HCT116 (cell line): ENCODE results near the gene RAPGEFL1. TPM values are rescaled to one million over a fixed set of nuclear protein-coding genes. Genes with fewer than 3 reads are reported as not detected.
A peak's percentile ranks its signal among the peaks of the same experiment; 100 is the strongest.

ENCODE experiments used
- ATAC-seq: fragments of 200-7000 bp; cut with Tn5 transposase; 2 replicates; pipeline ENCODE4 v1.9.1; 2020; ENCODE audit warnings: mild to moderate bottlenecking, moderate library complexity
- BruUV-seq: library from RNA; stranded (reverse); fragments of 400-500 nt; replicated peaks from 2 replicates; lab custom pipeline; 2021; lab: Mats Ljungman, UMichigan
- CTCF ChIA-PET: fragments of 300-600 bp; sonication (Branson Sonifier 250); formaldehyde crosslinking; loops from one replicate; lab custom pipeline; 2021; ENCODE audit warnings: antibody characterized with exemption; lab: Charles Lee
- POLR2A ChIA-PET: fragments of 300-600, 350-600 bp; sonication (Branson Sonifier 250); formaldehyde crosslinking; loops from one replicate; lab custom pipeline; 2021; ENCODE audit warnings: antibody characterized with exemption; lab: Charles Lee
- RAD21 ChIA-PET, 2 experiments: fragments of 300-600 bp; sonication (Branson Sonifier 250); formaldehyde crosslinking; loops; one replicate each; lab custom pipeline; 2023; ENCODE audit warnings: low total read pairs in 2 of 2; ENCODE audit not compliant: uncharacterized antibody in 2 of 2, unreplicated experiment in 2 of 2, low non-redundant PET in 1 of 2; lab: Charles Lee
- DNase-seq: peaks from one replicate; pipeline ENCODE4 v3.0.0-alpha.2; 2010; ENCODE audit warnings: low read depth, low spot score
- H2AFZ ChIP-seq: fragments of 200-600 bp; shearing (Covaris generic), sonication (generic); 2 replicates; pipeline ENCODE4 v1.6.1; 2017; ENCODE audit warnings: low read depth, mixed run types, mixed read lengths, antibody characterized with exemption, low read length; ENCODE audit not compliant: poor library complexity, severe bottlenecking
- H3K27ac ChIP-seq: 2 replicates; pipeline ENCODE4 v1.5.1; 2012; ENCODE audit warnings: low read depth, low read length
- H3K27me3 ChIP-seq: fragments of 200-600 bp; sonication (generic); 2 replicates; pipeline ENCODE4 v1.6.1; 2016; ENCODE audit warnings: mixed run types, low read length, mixed read lengths; ENCODE audit not compliant: insufficient read depth
- H3K36me3 ChIP-seq, 2 experiments: fragments of 200-500 bp in 1 of 2; fragments of 200-600 bp in 1 of 2; sonication (Bioruptor generic) in 1 of 2; sonication (generic) in 1 of 2; 2 replicates each; pipeline versions ENCODE4 v1.5.1 to v1.6.1; 2014 to 2016; ENCODE audit warnings: low read length in 2 of 2, inconsistent platforms in 1 of 2, mixed read lengths in 1 of 2, mixed run types in 1 of 2; ENCODE audit not compliant: insufficient read depth in 2 of 2, control insufficient read depth in 1 of 2
- H3K4me1 ChIP-seq, 2 experiments: fragments of 200-600 bp in 1 of 2; sonication (generic) in 1 of 2; 2 replicates each; pipeline versions ENCODE4 v1.5.1 to v1.6.1; 2012 to 2017; ENCODE audit warnings: low read length in 2 of 2, inconsistent platforms in 1 of 2, mild to moderate bottlenecking in 1 of 2, mixed read lengths in 1 of 2, mixed run types in 1 of 2, moderate library complexity in 1 of 2; ENCODE audit not compliant: insufficient read depth in 2 of 2, control insufficient read depth in 1 of 2
- H3K4me2 ChIP-seq: fragments of 200-600 bp; sonication (generic); 2 replicates; pipeline ENCODE4 v1.6.1; 2017; ENCODE audit warnings: mixed run types, low read length, mixed read lengths
- H3K4me3 ChIP-seq, 2 experiments: fragments of 200-600 bp in 1 of 2; sonication (generic) in 1 of 2; replicated peaks in 1 of 2; 2 replicates each; pipeline ENCODE4 v1.5.1; 2011 to 2016; ENCODE audit warnings: low read length in 2 of 2, control low read depth in 1 of 2, low read depth in 1 of 2, mild to moderate bottlenecking in 1 of 2, mixed read lengths in 1 of 2, mixed run types in 1 of 2
- H3K79me2 ChIP-seq: fragments of 200-600 bp; sonication (generic); 2 replicates; pipeline ENCODE4 v1.6.1; 2017; ENCODE audit warnings: mild to moderate bottlenecking, mixed run types, low read length, moderate library complexity, mixed read lengths; ENCODE audit not compliant: insufficient read depth
- H3K9ac ChIP-seq: fragments of 200-600 bp; sonication (generic); 2 replicates; pipeline ENCODE4 v1.6.1; 2016; ENCODE audit warnings: low read length, mixed read lengths
- H3K9me2 ChIP-seq: fragments of 200-600 bp; sonication (generic), shearing (Covaris generic); 2 replicates; pipeline ENCODE4 v1.6.1; 2017; ENCODE audit warnings: mixed run types, mild to moderate bottlenecking, moderate library complexity; ENCODE audit not compliant: insufficient read depth
- H3K9me3 ChIP-seq, 2 experiments: fragments of 200-500 bp in 1 of 2; fragments of 200-600 bp in 1 of 2; sonication (Bioruptor generic) in 1 of 2; sonication (generic) in 1 of 2; 2 replicates each; pipeline ENCODE4 v1.6.1; 2014 to 2017; ENCODE audit warnings: low read length in 2 of 2, mixed read lengths in 2 of 2, inconsistent platforms in 1 of 2, low read depth in 1 of 2, mild to moderate bottlenecking in 1 of 2, mixed run types in 1 of 2, moderate library complexity in 1 of 2; ENCODE audit not compliant: control insufficient read depth in 1 of 2, insufficient read depth in 1 of 2
- H4K20me1 ChIP-seq: fragments of 200-600 bp; sonication (generic), shearing (Covaris generic); 2 replicates; pipeline ENCODE4 v1.6.1; 2017; ENCODE audit warnings: mixed run types, mild to moderate bottlenecking, moderate library complexity; ENCODE audit not compliant: insufficient read depth
- CBX3 ChIP-seq: IDR thresholded peaks from 2 replicates; pipeline ENCODE4 v1.6.1; 2012; ENCODE audit warnings: low read depth
- CTCF ChIP-seq, 3 experiments: fragments of 200-600 bp in 1 of 3; sonication (generic) in 1 of 3; IDR thresholded peaks in 2 of 3; conservative IDR thresholded peaks in 1 of 3; 2 replicates each; pipeline ENCODE4 v1.5.1; 2012 to 2017; ENCODE audit warnings: low read depth in 2 of 3, low read length in 2 of 3, antibody characterized with exemption in 1 of 3, borderline replicate concordance in 1 of 3, control low read depth in 1 of 3, mild to moderate bottlenecking in 1 of 3, mixed read lengths in 1 of 3, mixed run types in 1 of 3, moderate library complexity in 1 of 3; ENCODE audit not compliant: insufficient read depth in 1 of 3
- EZH2 ChIP-seq: fragments of 200-600 bp; sonication (generic); IDR thresholded peaks from 2 replicates; pipeline ENCODE4 v1.6.1; 2017; ENCODE audit warnings: antibody characterized with exemption, mixed run types
- EZH2phosphoT487 ChIP-seq: fragments of 200-600 bp; IDR thresholded peaks from 2 replicates; pipeline ENCODE4 v1.6.1; 2018; ENCODE audit warnings: antibody characterized with exemption, borderline replicate concordance
- FOSL1 ChIP-seq: IDR thresholded peaks from 2 replicates; pipeline ENCODE4 v1.6.1; 2012; ENCODE audit warnings: low read depth
- JUND ChIP-seq: IDR thresholded peaks from 2 replicates; pipeline ENCODE4 v1.6.1; 2012
- POLR2A ChIP-seq: IDR thresholded peaks from 2 replicates; pipeline ENCODE4 v1.7.0; 2011; ENCODE audit warnings: borderline replicate concordance; ENCODE audit not compliant: insufficient read depth, insufficient read length; ENCODE audit errors: extremely low read depth
- RAD21 ChIP-seq: IDR thresholded peaks from 2 replicates; pipeline ENCODE4 v1.6.1; 2012; ENCODE audit warnings: low read depth, mild to moderate bottlenecking
- REST ChIP-seq: IDR thresholded peaks from 2 replicates; pipeline ENCODE4 v1.6.1; 2012; ENCODE audit warnings: low read depth
- SIN3A ChIP-seq: IDR thresholded peaks from 2 replicates; pipeline ENCODE4 v1.6.1; 2012; ENCODE audit warnings: low read depth
- SRF ChIP-seq: IDR thresholded peaks from 2 replicates; pipeline ENCODE4 v1.6.1; 2012; ENCODE audit warnings: low read depth
- TCF7L2 ChIP-seq: IDR thresholded peaks from 2 replicates; pipeline ENCODE4 v1.7.0; 2011; ENCODE audit warnings: borderline replicate concordance, inconsistent platforms; ENCODE audit not compliant: insufficient read depth, insufficient read length; ENCODE audit errors: extremely low read depth
- ZNF274 ChIP-seq: fragments of 200-500 bp; sonication (Bioruptor generic); IDR thresholded peaks from 2 replicates; pipeline ENCODE4 v1.6.1; 2014; ENCODE audit warnings: mild to moderate bottlenecking, low read depth, low read length, inconsistent platforms
- intact Hi-C: fragments of 100-400 bp; cut with micrococcal nuclease; formaldehyde crosslinking; loops from 2 replicates; pipeline ENCODE4 v1.10.0; 2022
- total RNA-seq: library from RNA; stranded (reverse); gene quantifications from one replicate; pipeline ENCODE4 v1.2.1, GENCODE V29; 2021; ENCODE audit not compliant: unreplicated experiment

Gene RAPGEFL1
- total RNA-seq, 1 experiment from 2014 or later = 9.7 TPM

- DNase-seq (no peak), ATAC-seq (no peak)
- TF ChIP-seq POLR2A (no peak), SIN3A (no peak), CTCF (IDR thresholded peaks at IDR 0.05 in 2 of 3, conservative IDR thresholded peaks at IDR 0.05 in 1 of 3; ENCODE audit: borderline replicate concordance in 1 of 3, insufficient read depth in 1 of 3, low read depth in 2 of 3, low read length in 2 of 3) (0 out of 6 replicates have a peak, but pooled peaks of 1 of the 3 experiments have one; percentile 19), CBX3 (no peak)
- Histone ChIP-seq H3K27ac (no peak overlapping the region), H2AFZ (no peak overlapping the region), H3K4me1 (peaks cover 0 to 4% of the 10 kb centered on the region in 2 experiments; a peak in 2 of 4 replicates), H3K4me2 (no peak overlapping the region), H4K20me1 (no peaks in the 10 kb centered on the region), H3K27me3 (no peaks in the 10 kb centered on the region), H3K4me3 (no peak overlapping the region), H3K79me2 (peaks cover 43% of the 10 kb centered on the region), H3K36me3 (peaks cover 52 to 69% of the 10 kb centered on the region in 2 experiments), H3K9ac (no peak overlapping the region), H3K9me3 (no peaks in the 10 kb centered on the region), H3K9me2 (no peaks in the 10 kb centered on the region)
- POLR2A ChIA-PET = interaction anchor here (1.4 kb wide), 1 partner anchor 16 kb away, joined by 3 read pairs; no protein-coding TSS in a partner anchor
- intact Hi-C loops = no loop called here
- BruUV-seq = no TSS peak
- CTCF ChIA-PET = no interaction called here
- RAD21 ChIA-PET = interaction anchor here in 1 of 2 experiments (1.4 kb wide), 1 partner anchor 16 kb away, joined by 3 read pairs; no protein-coding TSS in a partner anchor
These were observed 47.8 kb upstream of the RAPGEFL1 start for GRCh38 chr17:40129498-40129897.

GRCh38 chr17:40130352-40131042 lies 46.8 kb upstream of the RAPGEFL1 start:
- H4K20me1 ChIP-seq = no peaks in the 10 kb centered on the region
- no peaks in the 10 kb centered on the region for H3K27me3 ChIP-seq
- no peak overlapping the region for H3K9ac ChIP-seq
- H3K79me2 ChIP-seq = peaks cover 33% of the 10 kb centered on the region
- ChIA-PET RAD21 (no interaction called here), POLR2A (no interaction called here), CTCF (no interaction called here)
- H3K36me3 ChIP-seq = peaks cover 56 to 69% of the 10 kb centered on the region in 2 experiments
- H3K4me3 ChIP-seq = no peak overlapping the region
- intact Hi-C loops = no loop called here
- no peak overlapping the region for H3K4me2 ChIP-seq
- DNase-seq = no peak
- H3K27ac ChIP-seq = no peak overlapping the region
- BruUV-seq = no TSS peak
- no peaks in the 10 kb centered on the region for H3K9me3 ChIP-seq
- no peaks in the 10 kb centered on the region for H3K4me1 ChIP-seq
- H2AFZ ChIP-seq = no peak overlapping the region
- H3K9me2 ChIP-seq = no peaks in the 10 kb centered on the region
- ATAC-seq = no peak
- TF ChIP-seq JUND (no peak), REST (no peak), RAD21 (no peak), EZH2 (no peak), EZH2phosphoT487 (no peak), ZNF274 (no peak), FOSL1 (no peak), SRF (no peak), TCF7L2 (no peak)
